ENCODE measurements around the gene CYP20A1.

DNA sequence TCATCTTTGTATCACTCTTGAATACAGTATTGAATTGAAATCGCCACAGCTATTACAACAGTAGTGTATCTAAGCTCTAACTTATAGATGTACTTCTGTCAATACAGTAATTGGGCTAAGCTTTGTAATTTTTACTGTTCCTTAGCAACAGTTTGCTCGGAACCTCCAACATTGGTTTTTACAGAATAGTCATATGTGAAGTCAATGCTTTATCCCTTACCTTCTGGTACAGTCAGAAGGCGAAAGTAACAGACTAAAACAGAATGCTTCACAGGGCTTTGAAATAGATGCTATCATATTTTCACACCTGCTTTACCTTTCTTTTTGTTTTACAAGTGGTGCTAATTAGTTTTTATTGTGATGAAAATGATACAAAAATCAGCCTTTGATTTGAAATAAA is 46.9 kb upstream of the CYP20A1 start:
- TF ChIP-seq, protein P1, sequence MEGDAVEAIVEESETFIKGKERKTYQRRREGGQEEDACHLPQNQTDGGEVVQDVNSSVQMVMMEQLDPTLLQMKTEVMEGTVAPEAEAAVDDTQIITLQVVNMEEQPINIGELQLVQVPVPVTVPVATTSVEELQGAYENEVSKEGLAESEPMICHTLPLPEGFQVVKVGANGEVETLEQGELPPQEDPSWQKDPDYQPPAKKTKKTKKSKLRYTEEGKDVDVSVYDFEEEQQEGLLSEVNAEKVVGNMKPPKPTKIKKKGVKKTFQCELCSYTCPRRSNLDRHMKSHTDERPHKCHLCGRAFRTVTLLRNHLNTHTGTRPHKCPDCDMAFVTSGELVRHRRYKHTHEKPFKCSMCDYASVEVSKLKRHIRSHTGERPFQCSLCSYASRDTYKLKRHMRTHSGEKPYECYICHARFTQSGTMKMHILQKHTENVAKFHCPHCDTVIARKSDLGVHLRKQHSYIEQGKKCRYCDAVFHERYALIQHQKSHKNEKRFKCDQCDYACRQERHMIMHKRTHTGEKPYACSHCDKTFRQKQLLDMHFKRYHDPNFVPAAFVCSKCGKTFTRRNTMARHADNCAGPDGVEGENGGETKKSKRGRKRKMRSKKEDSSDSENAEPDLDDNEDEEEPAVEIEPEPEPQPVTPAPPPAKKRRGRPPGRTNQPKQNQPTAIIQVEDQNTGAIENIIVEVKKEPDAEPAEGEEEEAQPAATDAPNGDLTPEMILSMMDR (IDR thresholded peaks at IDR 0.05), result no peak
- TF ChIP-seq POLR2A (IDR thresholded peaks at IDR 0.05), result no peak
